NCI-H460 (cell line): ENCODE data around the gene RBMX. TPM values are rescaled to one million over a fixed set of nuclear protein-coding genes. Genes with fewer than 3 reads are reported as not detected.

Experiments
- DNase-seq: peaks from one replicate; pipeline ENCODE4 v3.0.0-alpha.2; 2016; ENCODE audit warnings: low read depth; ENCODE audit errors: extremely low read depth
- small RNA-seq, 2 experiments: library from RNA; depleted of rRNA; stranded (forward); fragments of <200 nt; gene quantifications; one replicate each; pipeline ENCODE3, GENCODE V24; 2014
- total RNA-seq: library from RNA; depleted of rRNA; stranded (reverse); fragments of >200 nt; shearing (Covaris generic); gene quantifications from 2 replicates; pipeline ENCODE4 v1.2.3, GENCODE V29; 2014; rRNA removed

RBMX gene
- total RNA-seq, 1 experiment from 2014 or later: 325 TPM

DNA sequence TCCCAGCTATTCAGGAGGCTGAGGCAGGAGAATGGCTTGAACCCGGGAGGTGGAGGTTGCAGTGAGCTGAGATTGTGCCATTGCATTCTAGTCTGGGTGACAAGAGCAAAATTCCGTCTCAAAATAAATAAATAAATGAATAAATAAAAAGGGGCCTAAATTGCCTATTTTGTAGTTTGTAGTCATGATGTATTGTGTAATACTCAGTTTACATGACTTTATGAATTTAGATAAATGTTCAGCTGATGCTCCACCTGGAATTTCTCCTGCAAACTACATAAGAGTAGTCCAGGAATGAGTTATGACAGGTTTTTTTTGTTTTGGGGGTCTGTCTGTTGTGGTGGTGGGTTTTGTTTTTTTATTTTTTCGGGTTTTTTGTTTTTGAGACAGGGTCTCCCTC, 31.1 kb downstream of the RBMX start:
- DNase-seq: no peak

DNA sequence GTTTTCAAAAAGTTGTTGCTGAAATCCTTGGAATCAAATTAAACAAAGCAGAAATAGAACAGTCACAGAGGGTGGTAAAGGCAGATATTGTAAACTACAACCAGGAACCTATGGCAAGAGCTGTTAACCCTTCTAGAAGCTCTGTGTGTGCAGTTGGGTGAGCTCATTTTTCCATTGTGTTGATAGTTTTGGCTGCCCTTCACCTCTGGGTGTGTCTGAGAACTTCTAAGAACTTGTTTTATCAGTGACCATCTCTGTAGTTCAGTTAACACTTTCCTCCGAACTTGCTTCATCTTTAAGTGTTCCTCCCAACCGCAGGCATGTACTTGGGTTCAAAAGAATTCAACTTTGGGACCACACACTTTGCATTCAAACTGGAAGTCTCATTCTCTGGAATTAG, 32.7 kb downstream of the RBMX start:
- DNase-seq: no peak

DNA sequence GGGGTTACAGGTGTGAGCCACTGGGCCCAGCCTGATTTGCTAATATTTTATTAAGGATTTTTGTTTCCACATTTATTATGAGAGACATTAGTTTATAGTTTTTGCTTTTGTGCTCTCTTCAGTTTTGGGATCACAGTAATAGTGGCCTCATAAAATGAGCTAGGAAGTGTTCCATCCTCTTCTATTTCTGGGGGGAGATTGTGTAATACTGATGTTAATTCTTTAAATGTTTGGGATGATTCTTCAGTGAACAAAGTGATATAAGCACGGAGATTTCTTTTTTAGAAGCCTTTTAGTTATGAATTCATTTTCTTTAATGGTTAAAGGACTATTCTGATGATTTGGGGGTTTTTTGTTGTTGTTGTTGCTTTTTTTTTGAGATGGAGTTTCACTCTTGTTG, 41.3 kb downstream of the RBMX start:
- DNase-seq: no peak

DNA sequence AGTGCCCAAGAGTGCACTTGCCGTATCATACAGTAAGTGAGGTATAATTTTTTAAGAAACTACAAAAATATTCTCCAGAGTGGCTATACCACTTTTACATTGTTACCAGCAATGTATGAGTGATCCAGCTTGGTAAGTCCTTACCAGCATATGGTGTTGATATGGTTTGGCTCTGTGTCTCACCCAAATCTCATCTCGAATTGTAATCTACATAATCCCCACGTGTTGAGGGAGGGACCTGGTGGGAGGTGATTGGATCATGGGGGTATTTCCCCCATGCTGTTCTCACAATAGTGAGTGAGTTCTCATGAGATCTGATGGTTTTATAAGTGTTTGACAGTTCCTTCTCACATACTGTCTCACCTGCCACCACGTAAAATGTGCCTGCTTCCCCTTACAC, 44.8 kb downstream of the RBMX start:
- DNase-seq: no peak

DNA sequence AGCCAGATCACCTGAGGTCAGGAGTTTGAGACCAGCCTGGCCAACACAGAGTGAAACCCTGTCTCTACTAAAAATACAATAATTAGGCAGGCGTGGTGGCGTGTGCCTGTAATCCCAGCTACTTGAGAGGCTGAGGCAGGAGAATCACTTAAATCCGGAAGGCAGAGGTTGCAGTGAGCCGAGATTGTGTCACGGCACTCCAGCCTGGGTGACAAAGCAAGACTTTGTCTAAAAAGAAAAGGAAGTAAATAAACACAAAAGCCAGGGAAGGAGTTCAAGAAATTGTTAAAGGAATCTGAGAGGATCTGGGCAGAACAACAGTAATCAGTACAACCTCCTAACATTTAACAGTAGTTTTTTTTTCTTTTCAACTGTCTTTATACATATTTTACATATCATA, 51.1 kb downstream of the RBMX start:
- no peak for DNase-seq

DNA sequence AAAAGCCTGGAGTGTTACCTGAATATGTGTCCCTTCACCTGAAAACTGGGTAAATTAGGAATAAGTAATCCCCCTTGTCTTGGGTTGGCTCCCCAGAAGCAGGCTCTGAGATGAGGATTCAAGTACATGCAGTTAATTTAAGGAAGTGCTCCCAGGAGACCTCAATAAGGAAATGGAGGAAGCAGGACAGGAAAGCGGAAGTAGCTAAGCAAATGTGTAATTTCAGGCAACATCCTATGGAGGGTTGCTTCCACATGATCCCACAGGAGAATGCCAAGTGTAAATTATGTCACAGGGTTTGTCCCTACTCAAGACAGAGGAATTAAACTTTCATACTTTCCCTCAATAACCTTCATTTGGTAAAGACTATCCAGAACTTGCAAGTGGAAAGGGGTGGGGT, 51.7 kb downstream of the RBMX start:
- DNase-seq: no peak

DNA sequence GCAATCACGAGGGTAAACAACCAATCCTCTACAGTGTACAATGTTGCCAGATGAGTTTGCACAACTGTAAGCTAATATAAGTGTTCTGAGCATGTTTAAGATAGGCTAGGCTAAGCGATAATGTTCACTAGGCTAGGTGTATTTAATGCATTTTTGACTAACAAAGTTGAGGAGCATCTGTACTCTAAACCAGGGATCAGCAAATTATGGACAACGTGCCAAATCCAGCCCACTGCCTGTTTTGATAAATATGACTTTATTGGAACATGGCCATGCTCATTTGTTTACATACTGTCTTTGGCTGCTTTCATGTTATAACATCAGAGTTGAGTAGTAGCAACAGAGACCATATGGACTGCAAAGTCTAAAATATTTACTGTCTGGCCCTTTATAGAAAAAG, 53.5 kb downstream of the RBMX start:
- DNase-seq: no peak

DNA sequence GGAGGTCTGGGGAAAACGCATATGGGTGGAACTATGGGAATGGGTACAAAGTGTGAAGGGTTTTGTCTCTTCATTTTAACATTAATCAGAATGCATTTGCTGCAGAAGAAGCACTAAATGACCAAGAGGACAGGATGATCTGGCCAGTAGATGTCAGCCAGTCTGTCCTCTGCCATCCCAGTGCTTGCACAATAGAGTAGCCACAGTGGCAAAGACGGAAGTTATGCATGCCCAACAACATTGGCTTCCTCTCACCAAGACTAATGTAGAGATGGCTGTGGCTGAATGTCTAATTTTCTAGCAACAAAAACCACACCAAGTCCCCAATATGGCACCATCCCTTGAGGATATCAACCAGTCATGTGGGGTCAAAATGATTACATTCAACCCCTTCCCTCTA, 54.8 kb downstream of the RBMX start:
- DNase-seq: no peak

Small RNAs within 50 kb of the gene (small RNA-seq; reads per million reads assigned to genes)
- gene SNORD61: 0 reads per million in 2 experiments

Other genes starting within 250 kb of the RBMX start
- gene CD40LG, start 232.6 kb downstream of the RBMX start, total RNA-seq: not detected in 2 replicates
- gene ARHGEF6, start 99.8 kb downstream of the RBMX start, total RNA-seq: 2.7 and 3.4 TPM in 2 replicates
- not detected in 2 replicates for gene GPR101, start 153.3 kb upstream of the RBMX start, total RNA-seq